SK-N-MC (cell line): ENCODE data around the gene CREM.

Experiments
- EZH2 ChIP-seq: fragments of 200-600 bp; sonication (generic); IDR thresholded peaks from one replicate; pipeline ENCODE4 v1.6.1; 2017; ENCODE audit warnings: antibody characterized with exemption
- POLR2AphosphoS5 ChIP-seq: IDR thresholded peaks from 2 replicates; pipeline ENCODE4 v1.6.1; 2012; ENCODE audit warnings: mild to moderate bottlenecking, low read depth, low read length, borderline replicate concordance

DNA sequence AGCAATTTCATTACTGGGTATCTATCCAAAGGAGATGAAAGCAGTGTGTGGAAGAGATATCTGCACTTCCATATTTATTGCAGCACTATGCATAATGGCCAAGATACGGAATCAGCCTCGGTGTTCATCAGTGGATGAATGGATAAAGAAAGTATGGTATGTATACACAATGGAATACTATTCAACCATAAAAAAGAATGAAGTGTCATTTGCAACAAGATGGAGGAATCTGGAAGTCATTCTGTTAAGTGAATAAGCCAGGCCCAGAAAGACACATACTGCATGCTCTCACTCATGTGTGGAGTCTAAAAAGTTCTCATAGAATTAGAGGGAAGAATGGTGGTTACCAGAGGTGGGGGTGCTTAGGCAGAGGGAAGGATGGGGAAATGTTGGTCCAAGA is 35.3 kb downstream of the CREM start:
- TF ChIP-seq EZH2: no peak
- TF ChIP-seq POLR2AphosphoS5: no peak
